IMR-90 (cell line): ENCODE measurements around the gene TYW5.

Source experiments
- MAFK ChIP-seq: IDR thresholded peaks from 2 replicates; pipeline ENCODE4 v1.6.1; 2012; ENCODE audit warnings: low read depth, low read length, improper control_type of control experiment
- MXI1 ChIP-seq: IDR thresholded peaks from 2 replicates; pipeline ENCODE4 v1.6.1; 2012; ENCODE audit warnings: low read depth, mild to moderate bottlenecking, low read length, moderate library complexity, borderline replicate concordance
- POLR2A ChIP-seq: IDR thresholded peaks from 2 replicates; pipeline ENCODE4 v1.6.1; 2012; ENCODE audit warnings: mild to moderate bottlenecking, low read depth, low read length
- RAD21 ChIP-seq: IDR thresholded peaks from 2 replicates; pipeline ENCODE4 v1.6.1; 2012; ENCODE audit warnings: low read length, improper control_type of control experiment
- TF ChIP-seq, protein P1 (sequence below): conservative IDR thresholded peaks from 2 replicates; pipeline ENCODE4 v1.5.1; 2012; ENCODE audit warnings: mild to moderate bottlenecking, low read depth, low read length, improper control_type of control experiment
- TF ChIP-seq, protein P2 (sequence below): fragments of 150-350 bp; IDR thresholded peaks from 2 replicates; pipeline ENCODE4 v1.6.1; 2017; ENCODE audit warnings: mild to moderate bottlenecking, antibody characterized with exemption, low read length, low read depth

DNA sequence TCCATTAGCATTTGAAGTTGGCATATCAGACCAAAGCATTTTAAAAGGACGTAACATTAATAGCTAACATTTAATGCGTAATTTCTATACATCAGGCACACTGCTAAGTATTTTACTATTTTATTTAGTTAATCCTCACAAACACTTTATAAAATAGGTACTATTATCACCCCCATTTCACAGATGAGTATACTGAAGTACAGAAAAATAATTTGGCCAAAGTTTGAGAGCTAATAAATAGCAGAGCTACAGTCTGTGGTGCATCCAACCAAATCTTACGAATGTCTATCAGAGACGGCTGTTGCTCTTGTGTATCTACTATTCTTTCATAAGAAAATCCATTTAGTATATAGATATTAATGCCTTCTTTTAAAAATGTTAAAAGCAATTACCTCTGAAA, 11.9 kb downstream of the TYW5 start:
- TF ChIP-seq, protein P1, sequence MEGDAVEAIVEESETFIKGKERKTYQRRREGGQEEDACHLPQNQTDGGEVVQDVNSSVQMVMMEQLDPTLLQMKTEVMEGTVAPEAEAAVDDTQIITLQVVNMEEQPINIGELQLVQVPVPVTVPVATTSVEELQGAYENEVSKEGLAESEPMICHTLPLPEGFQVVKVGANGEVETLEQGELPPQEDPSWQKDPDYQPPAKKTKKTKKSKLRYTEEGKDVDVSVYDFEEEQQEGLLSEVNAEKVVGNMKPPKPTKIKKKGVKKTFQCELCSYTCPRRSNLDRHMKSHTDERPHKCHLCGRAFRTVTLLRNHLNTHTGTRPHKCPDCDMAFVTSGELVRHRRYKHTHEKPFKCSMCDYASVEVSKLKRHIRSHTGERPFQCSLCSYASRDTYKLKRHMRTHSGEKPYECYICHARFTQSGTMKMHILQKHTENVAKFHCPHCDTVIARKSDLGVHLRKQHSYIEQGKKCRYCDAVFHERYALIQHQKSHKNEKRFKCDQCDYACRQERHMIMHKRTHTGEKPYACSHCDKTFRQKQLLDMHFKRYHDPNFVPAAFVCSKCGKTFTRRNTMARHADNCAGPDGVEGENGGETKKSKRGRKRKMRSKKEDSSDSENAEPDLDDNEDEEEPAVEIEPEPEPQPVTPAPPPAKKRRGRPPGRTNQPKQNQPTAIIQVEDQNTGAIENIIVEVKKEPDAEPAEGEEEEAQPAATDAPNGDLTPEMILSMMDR: no peak
- TF ChIP-seq POLR2A (no peak), RAD21 (no peak), MXI1 (no peak), MAFK (no peak)
- TF ChIP-seq, protein P2, sequence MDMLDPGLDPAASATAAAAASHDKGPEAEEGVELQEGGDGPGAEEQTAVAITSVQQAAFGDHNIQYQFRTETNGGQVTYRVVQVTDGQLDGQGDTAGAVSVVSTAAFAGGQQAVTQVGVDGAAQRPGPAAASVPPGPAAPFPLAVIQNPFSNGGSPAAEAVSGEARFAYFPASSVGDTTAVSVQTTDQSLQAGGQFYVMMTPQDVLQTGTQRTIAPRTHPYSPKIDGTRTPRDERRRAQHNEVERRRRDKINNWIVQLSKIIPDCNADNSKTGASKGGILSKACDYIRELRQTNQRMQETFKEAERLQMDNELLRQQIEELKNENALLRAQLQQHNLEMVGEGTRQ: no peak
